OCI-LY1 (cell line): ENCODE data around the gene SEC23A.

ENCODE experiments used
- H2AFZ ChIP-seq: fragments of 200-600 bp; sonication (generic), shearing (Covaris generic); 2 replicates; pipeline ENCODE4 v1.6.0; 2014; ENCODE audit warnings: antibody characterized with exemption, mild to moderate bottlenecking, low read length
- H3F3A ChIP-seq: fragments of 200-600 bp; sonication (generic), shearing (Covaris generic); 2 replicates; pipeline ENCODE4 v1.6.0; 2014; ENCODE audit warnings: mild to moderate bottlenecking, antibody characterized with exemption, low read length, moderate library complexity; ENCODE audit not compliant: insufficient read depth
- H3K27ac ChIP-seq: fragments of 200-600 bp; sonication (generic); 2 replicates; pipeline ENCODE4 v1.5.1; 2014; ENCODE audit warnings: low read length, mixed run types, mild to moderate bottlenecking, low read depth; ENCODE audit not compliant: poor library complexity, severe bottlenecking
- H3K27me3 ChIP-seq: fragments of 200-600 bp; sonication (generic); 2 replicates; pipeline ENCODE4 v1.6.0; 2014; ENCODE audit warnings: antibody characterized with exemption, mild to moderate bottlenecking, low read length, moderate library complexity; ENCODE audit not compliant: insufficient read depth
- H3K36me3 ChIP-seq: fragments of 200-600 bp; sonication (generic); 2 replicates; pipeline ENCODE4 v1.6.1; 2014; ENCODE audit warnings: mild to moderate bottlenecking, antibody characterized with exemption, low read length, moderate library complexity, mixed read lengths; ENCODE audit not compliant: insufficient read depth
- H3K4me1 ChIP-seq: fragments of 200-600 bp; sonication (generic); 2 replicates; pipeline ENCODE4 v1.5.1; 2014; ENCODE audit warnings: mild to moderate bottlenecking, low read length, moderate library complexity; ENCODE audit not compliant: insufficient read depth, severe bottlenecking
- H3K4me2 ChIP-seq: fragments of 200-600 bp; sonication (generic), shearing (Covaris generic); 2 replicates; pipeline ENCODE4 v1.6.1; 2014; ENCODE audit warnings: low read length
- H3K4me3 ChIP-seq: fragments of 200-600 bp; sonication (generic); 2 replicates; pipeline ENCODE4 v1.5.1; 2014; ENCODE audit warnings: low read length, low read depth, mild to moderate bottlenecking, mixed read lengths; ENCODE audit not compliant: poor library complexity, severe bottlenecking
- H3K79me2 ChIP-seq: fragments of 200-600 bp; shearing (Covaris generic); 2 replicates; pipeline ENCODE4 v1.6.1; 2016; ENCODE audit warnings: mixed run types, low read length, mixed read lengths; ENCODE audit not compliant: insufficient read depth
- H3K9ac ChIP-seq: fragments of 200-600 bp; sonication (generic), shearing (Covaris generic); 2 replicates; pipeline ENCODE4 v1.6.1; 2014; ENCODE audit warnings: mild to moderate bottlenecking, low read length, mixed read lengths
- H3K9me2 ChIP-seq: fragments of 200-600 bp; sonication (generic), shearing (Covaris generic); 2 replicates; pipeline ENCODE4 v1.6.1; 2014; ENCODE audit warnings: low read depth, mild to moderate bottlenecking, low read length, mixed read lengths
- H3K9me3 ChIP-seq: fragments of 200-600 bp; shearing (Covaris generic); 2 replicates; pipeline ENCODE4 v1.6.1; 2014; ENCODE audit warnings: low read length, mixed read lengths
- H4K20me1 ChIP-seq: fragments of 200-600 bp; sonication (generic), shearing (Covaris generic); 2 replicates; pipeline ENCODE4 v1.6.0; 2016; ENCODE audit warnings: mild to moderate bottlenecking, low read length; ENCODE audit not compliant: insufficient read depth
- EZH2 ChIP-seq: fragments of 200-600 bp; sonication (generic), shearing (Covaris generic); IDR thresholded peaks from 2 replicates; pipeline ENCODE4 v1.8.0; 2017; ENCODE audit warnings: borderline replicate concordance, mixed run types, mild to moderate bottlenecking, antibody characterized with exemption, low read length, moderate library complexity, mixed read lengths
- TF ChIP-seq, protein P1 (sequence below): fragments of 200-600 bp; sonication (generic), shearing (Covaris generic); IDR thresholded peaks from 2 replicates; pipeline ENCODE4 v1.5.1; 2017; ENCODE audit warnings: mild to moderate bottlenecking, antibody characterized with exemption, low read length, moderate library complexity, mixed read lengths

Gene SEC23A

DNA sequence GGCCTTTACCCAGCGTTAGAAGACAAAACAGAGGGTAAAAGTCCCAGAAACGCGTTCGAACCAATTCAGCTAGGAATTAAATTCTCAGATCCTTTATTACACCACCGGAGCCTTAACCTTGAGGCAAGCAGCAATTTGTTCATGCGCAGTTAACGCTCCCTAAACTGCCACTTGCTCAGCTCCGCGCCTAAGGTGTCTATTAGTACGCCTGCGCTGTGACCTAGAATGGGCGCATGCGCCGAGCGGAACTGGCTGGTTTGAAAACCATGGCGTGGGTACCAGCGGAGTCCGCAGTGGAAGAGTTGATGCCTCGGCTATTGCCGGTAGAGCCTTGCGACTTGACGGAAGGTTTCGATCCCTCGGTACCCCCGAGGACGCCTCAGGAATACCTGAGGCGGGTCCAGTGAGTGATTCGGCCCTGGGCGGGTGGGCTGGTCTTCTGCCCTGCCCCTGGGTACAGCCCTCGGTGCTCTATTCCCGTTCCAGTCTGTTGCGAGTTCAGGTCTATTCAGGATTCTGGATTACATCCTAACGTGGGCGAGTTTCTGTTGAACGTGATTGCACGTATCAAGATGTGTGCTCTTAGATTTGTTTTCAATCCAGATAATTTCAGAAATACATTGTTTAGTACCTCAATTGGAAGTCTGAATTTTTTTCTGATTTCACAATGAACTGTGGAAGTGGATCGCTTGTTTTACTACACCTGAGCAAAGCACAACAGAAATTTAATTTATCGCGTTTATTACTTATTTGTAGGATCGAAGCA is 11.2 kb upstream of the SEC23A start, which contains the start of gene GEMIN2:
GEMIN2 (plus strand) TSS at position 251 of the 766 bp plus-strand sequence; CDS start at position 267, 16 bp downstream.
- peaks cover 46% of the 10 kb centered on the region for H3K4me1 ChIP-seq

DNA sequence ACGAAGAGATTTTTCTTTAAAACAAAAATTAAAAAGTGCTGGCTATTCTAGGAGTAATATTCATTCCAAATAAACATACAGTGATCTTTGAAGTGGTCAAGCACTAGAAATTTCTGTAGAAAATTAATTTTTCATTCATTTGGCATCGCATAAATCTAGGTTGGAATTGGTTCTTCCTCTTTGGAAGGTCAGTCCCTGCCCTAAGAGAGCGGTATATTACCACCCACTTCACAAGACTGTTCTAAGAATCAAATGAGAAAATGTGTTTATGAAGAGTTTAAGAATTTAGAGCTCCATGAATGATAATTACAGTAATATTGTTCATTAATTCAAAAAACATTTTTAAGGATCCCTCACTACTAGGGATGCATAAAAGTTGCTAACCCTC is 10.6 kb upstream of the SEC23A start:
- Histone ChIP-seq H3K27ac (peak overlapping the region; percentile 86), H4K20me1 (no peaks in the 10 kb centered on the region), H3K9me3 (no peaks in the 10 kb centered on the region), H3K79me2 (peaks cover 13% of the 10 kb centered on the region), H3K9me2 (no peaks in the 10 kb centered on the region), H3K4me2 (peak overlapping the region; percentile 84), H2AFZ (peak overlapping the region; percentile 68), H3K4me1 (peaks cover 50% of the 10 kb centered on the region), H3K27me3 (no peaks in the 10 kb centered on the region), H3F3A (no peaks in the 10 kb centered on the region), H3K9ac (peak overlapping the region; percentile 82), H3K36me3 (peaks cover 23% of the 10 kb centered on the region), H3K4me3 (peak overlapping the region; percentile 81)
- TF ChIP-seq, protein P1, sequence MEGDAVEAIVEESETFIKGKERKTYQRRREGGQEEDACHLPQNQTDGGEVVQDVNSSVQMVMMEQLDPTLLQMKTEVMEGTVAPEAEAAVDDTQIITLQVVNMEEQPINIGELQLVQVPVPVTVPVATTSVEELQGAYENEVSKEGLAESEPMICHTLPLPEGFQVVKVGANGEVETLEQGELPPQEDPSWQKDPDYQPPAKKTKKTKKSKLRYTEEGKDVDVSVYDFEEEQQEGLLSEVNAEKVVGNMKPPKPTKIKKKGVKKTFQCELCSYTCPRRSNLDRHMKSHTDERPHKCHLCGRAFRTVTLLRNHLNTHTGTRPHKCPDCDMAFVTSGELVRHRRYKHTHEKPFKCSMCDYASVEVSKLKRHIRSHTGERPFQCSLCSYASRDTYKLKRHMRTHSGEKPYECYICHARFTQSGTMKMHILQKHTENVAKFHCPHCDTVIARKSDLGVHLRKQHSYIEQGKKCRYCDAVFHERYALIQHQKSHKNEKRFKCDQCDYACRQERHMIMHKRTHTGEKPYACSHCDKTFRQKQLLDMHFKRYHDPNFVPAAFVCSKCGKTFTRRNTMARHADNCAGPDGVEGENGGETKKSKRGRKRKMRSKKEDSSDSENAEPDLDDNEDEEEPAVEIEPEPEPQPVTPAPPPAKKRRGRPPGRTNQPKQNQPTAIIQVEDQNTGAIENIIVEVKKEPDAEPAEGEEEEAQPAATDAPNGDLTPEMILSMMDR = no peak
- no peak for TF ChIP-seq EZH2

More for the DNA sequence above, 11.2 kb upstream of the SEC23A start, which contains the start of gene GEMIN2:
- H3K79me2 ChIP-seq = peaks cover 13% of the 10 kb centered on the region
- peaks cover 28% of the 10 kb centered on the region for H3K36me3 ChIP-seq
- H3K27ac ChIP-seq = peak within 1 kb of the TSS; percentile 86
- peak within 1 kb of the TSS; percentile 81 for H3K4me3 ChIP-seq
- H3K4me2 ChIP-seq = peak within 1 kb of the TSS; percentile 84
- peak within 1 kb of the TSS; percentile 68 for H2AFZ ChIP-seq
- no peaks in the 10 kb centered on the region for H4K20me1 ChIP-seq
- no peak for TF ChIP-seq EZH2
- TF ChIP-seq, protein P1 = no peak
- H3K27me3 ChIP-seq = no peaks in the 10 kb centered on the region
- H3K9me3 ChIP-seq = no peaks in the 10 kb centered on the region
- H3K9ac ChIP-seq = peak within 1 kb of the TSS; percentile 82
- H3F3A ChIP-seq = no peaks in the 10 kb centered on the region
- H3K9me2 ChIP-seq = no peaks in the 10 kb centered on the region

DNA sequence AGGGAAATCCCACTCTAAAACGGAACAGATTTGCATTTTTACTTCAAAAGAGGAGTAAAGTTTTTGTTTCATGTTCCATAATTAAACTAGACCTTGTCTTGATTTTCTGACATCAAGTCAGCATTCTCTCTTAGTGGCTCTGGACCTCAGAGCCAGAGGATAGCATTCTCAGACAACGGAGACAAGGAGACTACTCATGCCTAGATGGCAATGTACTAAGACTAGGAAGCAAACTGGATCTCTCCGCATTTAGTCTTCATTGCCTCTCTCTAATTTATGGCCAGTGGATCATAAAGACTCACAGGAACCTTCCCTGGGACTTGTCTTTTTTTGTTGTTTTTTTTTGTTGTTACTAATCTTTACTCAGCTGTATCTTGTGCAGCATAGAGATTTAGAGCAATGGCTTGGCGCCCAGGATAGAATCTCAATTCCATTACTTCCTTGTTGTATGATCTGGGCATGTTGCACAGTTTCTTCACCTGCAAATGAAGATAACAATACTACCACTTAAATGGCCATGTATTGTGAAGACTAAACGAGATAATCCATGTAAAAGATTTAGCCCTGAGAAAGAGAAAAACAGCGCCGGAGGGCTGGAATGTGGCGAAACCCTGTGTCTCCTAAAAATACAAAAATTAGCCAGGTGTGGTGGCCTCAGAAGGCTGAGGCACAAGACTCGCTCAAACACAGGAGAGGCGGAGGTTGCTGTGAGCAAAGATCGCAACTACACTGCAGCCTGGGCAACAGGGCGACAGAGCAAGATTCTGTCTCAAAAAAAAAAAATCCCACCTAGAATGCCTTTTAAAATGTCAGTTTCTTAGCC is 7.1 kb upstream of the SEC23A start:
- TF ChIP-seq EZH2 = no peak
- TF ChIP-seq, protein P1 = no peak
- Histone ChIP-seq H3K9me2 (no peaks in the 10 kb centered on the region), H4K20me1 (no peaks in the 10 kb centered on the region), H3F3A (no peaks in the 10 kb centered on the region), H3K9ac (peak overlapping the region; percentile 52), H3K4me3 (peak overlapping the region; percentile 41), H3K27ac (peak overlapping the region; percentile 65), H3K79me2 (peaks cover 8% of the 10 kb centered on the region), H3K9me3 (no peaks in the 10 kb centered on the region), H3K36me3 (no peaks in the 10 kb centered on the region), H2AFZ (peak overlapping the region; percentile 83), H3K4me2 (peak overlapping the region; percentile 71), H3K4me1 (peaks cover 41% of the 10 kb centered on the region), H3K27me3 (no peaks in the 10 kb centered on the region)
